ENCODE data around the gene STX11.

Gene STX11

DNA sequence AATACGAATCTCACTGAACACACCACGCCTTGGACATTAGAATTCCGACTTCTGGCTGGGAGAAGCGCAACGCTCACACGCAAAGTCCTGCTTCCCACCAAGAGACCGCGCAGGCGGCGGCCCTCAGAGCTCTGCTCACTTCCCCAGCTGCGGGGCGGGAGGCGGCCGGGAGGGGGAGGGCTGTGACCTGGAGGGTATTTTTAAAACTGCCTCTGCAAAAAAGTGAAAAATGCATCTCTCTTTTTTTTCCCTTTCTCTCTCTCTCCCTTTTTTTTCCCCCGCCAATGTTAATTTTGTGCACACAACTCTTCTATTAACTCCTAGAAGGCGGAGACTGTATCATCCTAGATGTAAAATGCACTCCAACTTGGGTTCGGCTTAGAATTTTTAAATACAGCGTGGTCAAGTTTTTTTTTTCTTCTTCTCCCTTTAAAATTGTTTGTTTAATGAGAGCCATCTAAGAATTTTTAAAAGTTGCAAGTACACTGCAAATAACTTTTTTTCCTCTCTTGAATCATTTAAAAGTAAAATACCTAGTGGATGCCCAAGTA is 66.4 kb downstream of the STX11 start:
- DNase-seq, result no peak

DNA sequence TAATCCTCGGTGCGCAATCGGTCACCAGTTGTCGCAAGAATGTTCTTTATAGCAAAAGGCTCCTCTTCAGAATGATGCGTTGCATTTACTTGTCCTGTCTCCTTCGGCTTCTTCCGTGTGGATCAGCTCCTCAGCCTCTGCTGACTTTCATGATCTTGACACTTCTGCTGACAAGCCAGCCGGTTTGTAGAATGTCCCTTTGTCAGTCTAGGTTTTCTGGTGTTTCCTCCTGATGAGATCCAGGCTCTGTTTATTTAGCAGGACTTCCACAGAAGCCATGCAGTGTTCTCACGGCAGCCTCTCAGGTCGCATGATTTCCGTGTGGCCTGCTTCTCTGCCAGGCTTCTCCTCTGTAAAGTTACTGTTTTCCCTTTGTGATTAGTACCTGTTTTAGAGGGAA is 66.9 kb downstream of the STX11 start:
- DNase-seq, result no peak

DNA sequence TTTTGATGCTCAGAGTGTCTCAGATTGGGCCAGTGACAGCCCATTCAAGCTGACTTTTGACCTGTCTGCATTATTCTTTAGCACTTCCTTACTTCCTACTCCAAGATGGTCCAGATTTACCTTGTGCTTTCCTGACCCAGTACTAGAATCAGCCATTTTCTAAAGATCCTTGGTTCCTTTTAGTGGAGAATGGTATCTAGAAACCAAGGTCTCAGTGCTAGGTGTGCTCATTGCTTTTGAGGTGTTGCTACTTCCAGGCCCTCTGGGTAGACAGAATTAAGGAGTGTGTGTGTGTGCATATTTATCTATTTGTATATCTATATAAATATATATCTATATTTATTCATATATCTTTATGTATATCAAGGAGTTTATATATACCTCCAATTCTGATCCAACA is 67.5 kb downstream of the STX11 start:
- no peak for DNase-seq

DNA sequence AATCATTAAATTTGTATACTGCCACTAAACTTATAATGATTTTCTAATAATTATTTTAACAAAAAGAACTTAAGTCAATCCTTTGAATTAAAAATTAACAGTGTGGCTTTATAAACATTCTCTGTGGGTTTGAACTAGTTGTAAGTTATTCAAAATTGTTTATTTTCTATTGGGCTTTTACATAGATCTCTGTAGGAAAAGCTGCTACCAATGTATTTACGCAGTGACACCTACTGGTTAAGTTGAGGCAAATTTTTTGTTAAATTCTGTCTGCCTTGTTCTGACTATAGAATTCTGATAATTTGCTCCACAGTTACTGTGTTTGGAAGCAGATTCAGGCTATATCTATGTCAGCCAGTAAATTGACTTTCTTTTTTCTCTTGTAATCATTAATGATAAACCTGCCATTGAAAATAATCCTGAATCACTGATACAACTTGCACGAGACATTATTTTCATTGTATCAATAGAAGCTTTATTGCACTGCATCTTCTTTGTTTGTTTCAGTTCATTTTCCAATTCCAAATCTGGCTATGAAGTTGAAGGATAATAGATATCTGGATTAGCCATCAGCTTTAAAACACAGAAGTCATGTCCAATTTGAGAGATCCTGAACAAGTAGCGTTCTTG is 68.9 kb downstream of the STX11 start:
- DNase-seq, result no peak

DNA sequence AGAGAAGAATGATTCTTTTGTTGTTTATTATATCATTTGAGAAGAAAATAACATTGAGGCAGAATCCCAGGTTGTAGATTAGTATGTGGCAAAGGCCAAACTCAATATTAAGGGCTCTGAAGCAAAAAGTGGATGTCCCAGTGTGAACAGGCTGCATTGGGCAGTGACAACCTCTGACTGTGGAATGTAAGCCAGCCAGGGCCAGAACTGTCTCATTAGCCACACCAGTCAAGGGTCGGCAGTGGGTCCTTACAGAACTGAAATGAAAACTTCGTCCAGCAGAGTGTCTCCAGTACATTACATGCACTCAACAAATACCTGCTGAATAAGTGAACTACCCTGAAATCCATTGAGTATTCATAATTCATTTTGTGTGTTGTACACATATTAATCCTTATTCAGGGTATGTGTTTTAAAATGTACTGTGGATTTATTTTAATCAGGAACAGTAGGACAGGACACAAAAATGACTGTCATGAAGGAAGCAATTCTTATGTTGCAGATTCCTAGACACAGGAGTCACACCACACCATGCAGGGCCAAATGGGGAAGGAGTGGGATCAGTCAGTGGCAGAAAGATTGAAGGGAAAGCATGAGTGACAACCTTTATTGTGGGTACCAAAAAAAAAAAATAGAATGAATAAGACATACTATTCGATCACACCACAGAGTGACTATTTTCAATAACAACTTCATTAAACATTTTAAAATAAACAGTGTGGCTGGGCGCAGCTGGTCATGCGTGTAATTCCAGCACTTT is 69.9 kb downstream of the STX11 start:
- no peak for DNase-seq

DNA sequence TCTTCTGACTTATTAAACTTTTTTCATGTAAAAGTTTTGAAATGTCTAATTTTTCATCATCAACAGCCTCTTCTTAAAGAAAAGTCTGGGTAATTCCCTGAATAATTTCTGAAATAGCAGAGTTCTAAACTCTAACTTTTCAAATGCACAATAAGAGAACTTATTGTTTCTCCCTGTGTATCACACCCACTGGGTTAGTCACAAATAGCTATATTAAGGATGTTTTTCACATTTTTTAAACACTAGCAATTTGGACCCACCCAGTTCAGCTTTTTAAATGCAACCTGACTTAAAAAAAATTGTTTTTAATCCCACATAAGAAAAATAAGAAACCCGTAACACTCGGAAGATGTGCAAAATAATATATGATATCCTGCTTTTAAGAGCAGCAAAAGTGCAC is 73.4 kb downstream of the STX11 start:
- DNase-seq, result no peak

DNA sequence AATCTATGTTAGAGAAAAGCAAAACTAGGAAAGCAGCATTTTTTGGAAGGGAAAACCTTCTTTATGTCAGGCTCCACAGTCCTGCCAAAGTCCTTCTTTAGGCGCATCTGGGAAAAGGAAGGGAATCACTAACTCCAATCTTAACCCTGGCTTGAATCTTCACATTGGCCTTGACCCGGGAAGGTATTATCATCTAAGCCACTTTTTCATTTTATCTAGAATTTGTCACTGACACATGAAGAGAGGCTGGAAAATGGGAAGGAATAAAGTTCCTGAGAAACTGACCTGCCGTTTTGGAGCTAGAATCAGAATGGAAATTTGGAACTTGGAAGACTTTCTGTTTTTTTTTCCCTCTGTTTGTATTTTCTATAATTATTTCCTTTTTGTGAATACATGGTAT is 81.4 kb downstream of the STX11 start:
- DNase-seq, result no peak

DNA sequence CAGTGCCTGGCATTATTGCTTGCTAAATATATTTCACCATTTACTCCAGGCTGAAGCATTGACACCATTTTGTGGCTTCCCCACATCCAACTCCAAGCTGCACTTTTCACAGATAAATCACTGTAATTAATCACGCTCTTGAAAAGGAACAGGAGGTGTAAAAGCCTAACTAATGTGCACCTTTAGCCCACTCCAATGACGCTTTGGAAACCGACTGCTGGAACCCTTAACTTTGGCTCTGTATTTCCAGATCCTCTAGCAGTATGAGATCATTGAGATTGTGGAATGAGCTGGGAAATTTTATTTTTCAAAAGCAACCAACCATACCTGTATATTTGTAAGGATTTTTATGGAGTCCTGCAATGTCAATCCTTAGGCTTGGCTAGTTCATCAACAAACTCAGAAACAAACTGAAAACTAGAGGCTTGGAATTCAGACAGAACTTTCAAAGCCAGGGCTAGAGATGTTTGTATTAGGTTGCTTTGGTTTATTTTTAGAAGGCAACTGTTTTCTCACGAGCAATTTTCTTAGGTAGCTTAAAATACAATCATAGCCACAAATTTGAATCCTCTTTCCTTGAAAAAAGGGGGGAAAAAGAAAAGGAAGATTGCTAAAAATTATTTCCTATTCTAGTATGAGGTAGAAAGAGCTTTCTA is 82.0 kb downstream of the STX11 start:
- DNase-seq, result no peak

DNA sequence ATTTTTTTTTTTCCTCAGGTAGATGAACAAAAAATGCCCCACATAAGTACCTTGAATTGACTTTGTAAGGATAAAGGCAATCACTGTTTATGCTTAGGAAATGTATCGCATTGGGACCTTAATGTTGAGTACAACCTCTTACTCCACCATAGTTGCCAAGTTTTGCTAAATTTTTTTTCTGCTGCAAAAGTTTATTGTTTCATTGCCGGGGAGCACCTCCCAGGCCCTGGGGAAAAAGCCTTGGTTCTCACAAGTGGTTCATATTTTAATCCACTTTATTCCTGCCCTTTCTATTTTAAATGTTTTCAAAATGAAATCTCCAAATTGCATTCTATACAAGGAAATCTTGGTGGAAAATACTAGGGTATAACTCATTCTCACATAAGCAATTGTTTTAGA is 82.5 kb downstream of the STX11 start:
- DNase-seq, result no peak

DNA sequence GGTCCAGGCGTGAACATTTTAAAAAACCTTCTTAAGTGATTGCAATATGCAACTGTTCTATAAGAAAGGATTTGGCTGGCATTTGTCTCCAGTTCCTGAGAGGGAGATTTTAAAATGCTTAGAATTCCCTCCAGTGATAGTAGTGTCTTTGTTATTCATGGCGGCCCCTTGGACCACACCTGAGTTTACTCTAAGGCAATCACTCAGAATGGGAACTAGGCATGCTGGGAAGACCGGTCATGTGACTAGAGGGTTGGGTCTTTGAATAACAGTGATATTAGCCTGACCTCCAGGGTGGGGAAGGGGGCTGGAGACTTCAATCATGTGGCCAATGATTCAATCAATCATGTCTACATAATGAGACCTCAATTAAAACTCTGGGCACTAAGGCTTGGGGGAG is 84.1 kb downstream of the STX11 start:
- DNase-seq, result no peak

DNA sequence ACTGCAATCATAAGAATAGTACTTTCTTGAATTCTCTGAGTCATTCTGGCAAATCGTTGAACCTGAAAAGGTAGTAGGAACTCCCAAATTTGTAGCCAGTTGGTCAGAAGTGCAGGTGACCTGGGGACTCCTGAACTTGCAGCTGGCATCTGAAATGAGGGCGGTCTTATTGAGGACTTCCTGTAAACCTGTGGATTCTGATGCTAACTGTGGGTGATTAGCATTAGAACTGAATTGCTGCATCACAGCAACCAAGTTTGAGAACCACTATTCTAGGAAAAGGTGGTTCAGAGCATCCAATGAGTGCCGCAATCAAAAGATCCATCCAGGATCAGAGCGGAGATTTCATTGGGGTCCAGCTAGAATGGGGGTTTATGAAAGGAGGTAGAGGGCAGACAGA is 84.6 kb downstream of the STX11 start:
- no peak for DNase-seq
